NT2/D1 (cell line): ENCODE data around the gene GBX1.

ENCODE experiments used
- DNase-seq: peaks from one replicate; pipeline ENCODE4 v3.0.0-alpha.2; 2011; ENCODE audit warnings: low read depth, low spot score
- H3K27me3 ChIP-seq: 2 replicates; pipeline ENCODE4 v1.6.0; 2011; ENCODE audit warnings: mild to moderate bottlenecking; ENCODE audit not compliant: insufficient read length, insufficient read depth
- H3K36me3 ChIP-seq: 2 replicates; pipeline ENCODE4 v1.6.1; 2011; ENCODE audit warnings: mild to moderate bottlenecking, low read length, mixed read lengths; ENCODE audit not compliant: insufficient read depth, insufficient read length
- H3K4me1 ChIP-seq: 2 replicates; pipeline ENCODE4 v1.5.1; 2011; ENCODE audit not compliant: insufficient read depth, insufficient read length
- H3K4me3 ChIP-seq: 2 replicates; pipeline ENCODE4 v1.5.1; 2011; ENCODE audit warnings: low read depth; ENCODE audit not compliant: insufficient read length
- H3K9ac ChIP-seq: 2 replicates; pipeline ENCODE4 v1.6.0; 2011; ENCODE audit warnings: low read depth; ENCODE audit not compliant: insufficient read length
- H3K9me3 ChIP-seq: 2 replicates; pipeline ENCODE4 v1.5.1; 2011; ENCODE audit warnings: mild to moderate bottlenecking, low read length; ENCODE audit not compliant: insufficient read depth
- SUZ12 ChIP-seq: IDR thresholded peaks from 2 replicates; pipeline ENCODE4 v1.6.1; 2011; ENCODE audit not compliant: insufficient read length, insufficient read depth; ENCODE audit errors: extremely low read depth
- YY1 ChIP-seq: IDR thresholded peaks from 2 replicates; pipeline ENCODE4 v1.6.1; 2011; ENCODE audit not compliant: insufficient read length, insufficient read depth
- ZNF274 ChIP-seq: IDR thresholded peaks from 2 replicates; pipeline ENCODE4 v1.6.1; 2011; ENCODE audit warnings: mild to moderate bottlenecking, low read depth, low read length

The GBX1 gene

DNA sequence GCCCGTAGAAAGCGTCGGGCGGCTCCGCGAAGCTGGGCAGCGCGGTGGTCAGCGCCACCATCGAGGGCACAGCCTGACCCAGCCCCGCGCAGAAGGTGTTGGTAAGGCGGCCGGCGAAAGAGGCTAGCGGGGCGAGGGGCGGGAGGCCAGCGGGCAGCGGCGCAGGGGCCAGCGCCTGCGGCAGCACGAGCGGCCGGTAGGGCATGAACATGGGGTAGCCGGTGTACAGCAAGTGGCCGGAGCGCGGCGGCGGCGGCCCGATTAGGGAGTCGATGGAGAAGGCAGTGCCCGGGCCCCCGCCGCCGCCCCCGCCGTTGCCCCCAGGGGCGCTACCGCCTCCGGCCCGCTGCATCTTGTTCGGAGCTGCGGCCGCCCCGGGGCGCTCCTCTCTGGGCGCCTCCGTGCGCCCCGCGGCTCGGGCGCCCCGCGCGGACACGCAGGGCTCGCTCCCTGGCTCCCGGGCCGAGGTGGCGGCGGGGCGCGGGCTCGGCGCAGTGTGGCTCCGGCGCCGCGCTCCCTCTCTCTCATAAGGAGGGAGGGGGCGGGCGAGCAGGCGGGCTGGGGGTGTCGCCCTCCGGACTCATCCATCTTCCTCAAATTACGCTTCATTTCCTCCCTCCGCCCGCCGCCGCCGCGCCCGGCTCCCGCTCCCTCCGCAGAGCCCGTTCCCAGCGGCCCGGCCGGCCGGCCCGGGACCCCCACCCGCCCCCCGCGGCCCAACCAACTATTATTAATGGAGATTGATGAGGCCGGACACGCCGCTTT lies at the start of gene GBX1:
Gene GBX1 (minus strand): TSS at position 498 of the 765 bp plus-strand sequence. CDS start 146 bp downstream, at position 352.
- no peak for DNase-seq
- peaks cover 6% of the 10 kb centered on the region; the same call in 1 of the 2 replicates for H3K9me3 ChIP-seq
- TF ChIP-seq YY1 (no peak), ZNF274 (no peak), SUZ12 (no peak)
- no peaks in the 10 kb centered on the region for H3K36me3 ChIP-seq
- peak within 1 kb of the TSS; percentile 64 for H3K9ac ChIP-seq
- no peaks in the 10 kb centered on the region for H3K4me1 ChIP-seq
- H3K27me3 ChIP-seq = peaks cover 77% of the 10 kb centered on the region
- H3K4me3 ChIP-seq = peak within 1 kb of the TSS; percentile 39

- no peak overlapping the region for H3K4me3 ChIP-seq
- H3K36me3 ChIP-seq = peaks cover 82% of the 10 kb centered on the region
- H3K27me3 ChIP-seq = no peaks in the 10 kb centered on the region
- no peak for TF ChIP-seq YY1
- no peaks in the 10 kb centered on the region for H3K4me1 ChIP-seq
- no peaks in the 10 kb centered on the region for H3K9me3 ChIP-seq
- no peak overlapping the region for H3K9ac ChIP-seq
- DNase-seq = no peak
Measured at GRCh38 chr7:151215396-151215795, 47.9 kb upstream of the GBX1 start.

DNA sequence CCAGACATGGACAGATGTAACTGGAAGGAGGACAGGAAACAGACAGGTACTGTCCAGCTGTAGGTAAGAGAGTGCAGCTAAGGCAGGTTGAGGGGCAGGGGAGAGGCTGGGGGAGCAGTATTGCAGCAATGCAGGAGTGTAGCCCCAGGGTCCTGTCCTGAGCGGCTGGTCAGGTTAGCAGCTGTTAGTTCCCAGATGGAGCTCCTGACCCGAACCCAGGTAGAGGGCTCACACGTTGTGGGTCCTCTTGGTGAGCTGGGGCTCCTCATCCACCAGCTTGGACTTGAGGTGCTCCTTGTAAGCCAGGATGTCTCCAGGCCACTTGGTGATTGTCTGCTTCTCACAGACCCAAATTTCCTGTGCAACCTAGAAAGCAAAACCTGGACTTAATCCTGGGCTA lies 46.3 kb upstream of the GBX1 start:
- no peak overlapping the region for H3K9ac ChIP-seq

DNA sequence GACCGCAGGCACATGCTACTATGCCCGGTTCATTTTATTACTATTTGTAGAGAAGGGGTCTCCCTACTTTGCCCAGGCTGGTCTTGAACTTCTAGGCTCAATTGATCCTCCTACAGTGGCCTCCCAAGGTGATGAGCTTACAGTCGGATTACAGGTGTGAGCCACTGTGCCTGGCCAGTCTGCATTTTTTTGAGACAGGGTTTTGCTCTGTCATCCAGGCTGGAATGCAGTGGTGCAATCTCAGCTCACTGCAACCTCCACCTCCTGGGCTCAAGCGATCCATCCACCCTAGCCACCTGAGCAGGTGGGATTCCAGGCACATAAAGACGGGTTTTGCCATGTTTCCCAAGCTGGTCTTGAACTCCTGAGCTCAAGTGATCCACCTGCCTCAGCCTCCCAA lies 45.1 kb upstream of the GBX1 start:
- peaks cover 63% of the 10 kb centered on the region for H3K36me3 ChIP-seq
- H3K9me3 ChIP-seq = no peaks in the 10 kb centered on the region

More for the DNA sequence above, 46.3 kb upstream of the GBX1 start:
- no peaks in the 10 kb centered on the region for H3K4me1 ChIP-seq
- no peak for DNase-seq
- H3K9me3 ChIP-seq = no peaks in the 10 kb centered on the region
- H3K27me3 ChIP-seq = no peaks in the 10 kb centered on the region
- no peak overlapping the region for H3K4me3 ChIP-seq
- peaks cover 75% of the 10 kb centered on the region for H3K36me3 ChIP-seq
- TF ChIP-seq SUZ12 (no peak), ZNF274 (no peak), YY1 (no peak)

DNA sequence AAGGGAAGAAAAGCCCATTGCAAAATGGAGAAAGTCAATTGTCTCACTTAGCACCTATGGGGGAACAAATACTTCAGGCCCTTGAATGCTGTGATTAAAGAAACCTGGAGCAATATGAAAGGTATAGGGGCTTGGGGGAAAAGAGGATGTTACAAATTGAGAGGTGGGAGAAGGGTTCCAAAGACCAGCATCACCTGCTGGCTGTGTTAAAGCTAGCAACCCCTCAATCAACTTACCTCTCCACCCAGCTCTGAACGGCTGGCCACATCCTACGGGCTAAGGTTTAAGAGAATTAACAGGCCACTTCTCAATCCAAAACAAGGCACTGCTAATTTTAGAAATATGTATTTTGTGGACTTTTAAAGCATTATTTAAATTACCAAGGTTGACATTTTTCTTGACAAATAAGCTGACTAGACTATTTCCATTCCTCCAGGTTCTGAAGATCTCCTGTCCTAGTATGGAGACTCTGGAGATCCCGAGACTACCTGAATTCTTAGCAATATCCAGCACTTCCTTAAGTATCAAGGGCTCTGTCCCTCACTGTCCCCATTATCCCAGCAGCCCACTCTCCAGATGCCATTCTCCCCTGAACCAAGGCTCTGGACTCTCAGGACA lies 43.8 kb upstream of the GBX1 start:
- no peak overlapping the region for H3K9ac ChIP-seq
- no peaks in the 10 kb centered on the region for H3K27me3 ChIP-seq
- TF ChIP-seq SUZ12 (no peak), YY1 (no peak), ZNF274 (no peak)
- H3K4me3 ChIP-seq = no peak overlapping the region
- no peaks in the 10 kb centered on the region for H3K4me1 ChIP-seq
- H3K36me3 ChIP-seq = peaks cover 50% of the 10 kb centered on the region
- DNase-seq = no peak
- no peaks in the 10 kb centered on the region for H3K9me3 ChIP-seq

More for the DNA sequence above, 45.1 kb upstream of the GBX1 start:
- Histone ChIP-seq H3K4me3 (no peak overlapping the region), H3K27me3 (no peaks in the 10 kb centered on the region), H3K9ac (no peak overlapping the region), H3K4me1 (no peaks in the 10 kb centered on the region)
- no peak for DNase-seq
- TF ChIP-seq SUZ12 (no peak), ZNF274 (no peak), YY1 (no peak)

GRCh38 chr7:151210087-151210854 lies 42.8 kb upstream of the GBX1 start, which contains the start of gene H2BK1:
Gene H2BK1 (minus strand): TSS chr7:151210488. CDS start chr7:151210318, 170 bp downstream.
- TF ChIP-seq SUZ12 = no peak
- no peak for TF ChIP-seq YY1
- no peak for TF ChIP-seq ZNF274
- no peaks in the 10 kb centered on the region for H3K27me3 ChIP-seq
- H3K4me1 ChIP-seq = no peaks in the 10 kb centered on the region
- DNase-seq = no peak
- no peak within 1 kb of the TSS for H3K9ac ChIP-seq
- no peaks in the 10 kb centered on the region for H3K9me3 ChIP-seq
- no peak within 1 kb of the TSS for H3K4me3 ChIP-seq
- H3K36me3 ChIP-seq = peaks cover 40% of the 10 kb centered on the region

- TF ChIP-seq ZNF274 (no peak), YY1 (no peak), SUZ12 (no peak)
- DNase-seq = no peak
Measured at GRCh38 chr7:151209588-151209987, 42.1 kb upstream of the GBX1 start.

More at GRCh38 chr7:151209588-151209987, 42.1 kb upstream of the GBX1 start:
- H3K9me3 ChIP-seq = no peaks in the 10 kb centered on the region
- no peaks in the 10 kb centered on the region for H3K4me1 ChIP-seq
- no peak overlapping the region for H3K4me3 ChIP-seq
- H3K27me3 ChIP-seq = no peaks in the 10 kb centered on the region
- peaks cover 33% of the 10 kb centered on the region for H3K36me3 ChIP-seq
- H3K9ac ChIP-seq = no peak overlapping the region
